ENCODE results near the gene STX2. TPM values are rescaled to one million over a fixed set of nuclear protein-coding genes. Genes with fewer than 3 reads are reported as not detected.
"Not testable (repeated sequence)": the region's sequence is repeated elsewhere in the genome, so short reads cannot be mapped to it uniquely, and the experiment has no call there.

The STX2 gene
- total RNA-seq, 6 experiments from 2014 or later = 31.4 to 39.4 (median 34.5) TPM

DNA sequence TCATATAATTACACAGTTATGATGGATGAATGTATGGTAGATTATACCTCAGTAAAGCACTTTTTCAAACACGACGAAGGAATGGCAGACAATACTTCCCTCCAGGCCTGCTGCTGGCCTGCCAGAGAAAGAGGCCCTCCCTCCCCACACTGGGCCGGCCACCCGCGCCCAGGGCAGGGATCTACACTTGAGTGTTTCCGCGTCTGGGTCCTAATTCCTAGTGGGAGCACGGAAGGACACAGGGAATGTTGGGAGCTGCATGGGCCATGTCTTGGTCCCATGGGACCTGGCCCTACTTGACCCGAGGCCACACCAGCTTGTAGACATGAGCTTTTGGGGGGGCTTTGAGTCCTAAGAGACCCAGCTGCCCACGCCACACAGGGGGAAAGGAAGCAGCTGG lies 52.0 kb downstream of the STX2 start:
- no peak overlapping the region for H3K27ac Mint-ChIP-seq
- H3K4me3 Mint-ChIP-seq = no peak overlapping the region
- H3K9me3 Mint-ChIP-seq = peaks cover 7% of the 10 kb centered on the region
- peaks cover 2% of the 10 kb centered on the region for H3K27me3 Mint-ChIP-seq (ENCODE audit: insufficient read depth)
- no peak for DNase-seq
- H3K4me1 Mint-ChIP-seq (ENCODE audit: low read depth) = no peaks in the 10 kb centered on the region
- TF ChIP-seq, protein P1, sequence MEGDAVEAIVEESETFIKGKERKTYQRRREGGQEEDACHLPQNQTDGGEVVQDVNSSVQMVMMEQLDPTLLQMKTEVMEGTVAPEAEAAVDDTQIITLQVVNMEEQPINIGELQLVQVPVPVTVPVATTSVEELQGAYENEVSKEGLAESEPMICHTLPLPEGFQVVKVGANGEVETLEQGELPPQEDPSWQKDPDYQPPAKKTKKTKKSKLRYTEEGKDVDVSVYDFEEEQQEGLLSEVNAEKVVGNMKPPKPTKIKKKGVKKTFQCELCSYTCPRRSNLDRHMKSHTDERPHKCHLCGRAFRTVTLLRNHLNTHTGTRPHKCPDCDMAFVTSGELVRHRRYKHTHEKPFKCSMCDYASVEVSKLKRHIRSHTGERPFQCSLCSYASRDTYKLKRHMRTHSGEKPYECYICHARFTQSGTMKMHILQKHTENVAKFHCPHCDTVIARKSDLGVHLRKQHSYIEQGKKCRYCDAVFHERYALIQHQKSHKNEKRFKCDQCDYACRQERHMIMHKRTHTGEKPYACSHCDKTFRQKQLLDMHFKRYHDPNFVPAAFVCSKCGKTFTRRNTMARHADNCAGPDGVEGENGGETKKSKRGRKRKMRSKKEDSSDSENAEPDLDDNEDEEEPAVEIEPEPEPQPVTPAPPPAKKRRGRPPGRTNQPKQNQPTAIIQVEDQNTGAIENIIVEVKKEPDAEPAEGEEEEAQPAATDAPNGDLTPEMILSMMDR (IDR thresholded peaks at IDR 0.05) = no peak
- H3K36me3 Mint-ChIP-seq (ENCODE audit: low read depth) = peaks cover 33% of the 10 kb centered on the region

DNA sequence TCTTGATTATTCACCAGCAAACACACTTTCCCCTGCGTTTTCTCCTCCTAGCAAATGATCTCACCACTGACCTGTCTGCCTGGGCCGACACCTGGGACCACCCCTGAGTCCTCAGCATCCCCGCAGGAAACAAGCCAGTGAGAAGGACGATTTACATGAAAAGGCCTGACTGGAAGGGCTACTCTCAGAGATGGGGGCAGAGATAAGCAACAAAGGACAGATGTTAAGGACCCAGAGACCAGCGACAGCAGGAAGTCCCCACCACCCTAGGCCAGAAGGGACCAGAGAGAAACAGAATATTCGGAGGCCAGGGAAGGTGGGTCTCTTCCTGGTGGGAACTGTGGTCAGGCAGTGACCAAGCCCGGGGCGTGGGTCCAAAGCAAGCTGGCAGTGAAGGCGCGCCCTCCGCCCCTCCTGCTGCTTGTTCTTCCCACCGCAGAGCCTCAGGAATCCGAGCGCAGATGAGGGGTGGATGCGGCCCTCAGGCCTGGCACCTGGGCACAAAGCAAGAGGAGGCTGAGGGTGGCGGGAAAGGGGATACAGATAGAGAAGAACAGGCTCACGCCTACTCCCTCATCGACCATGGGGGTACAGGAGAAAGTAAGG lies 55.8 kb downstream of the STX2 start:
- peaks cover 7% of the 10 kb centered on the region for H3K9me3 Mint-ChIP-seq
- H3K4me1 Mint-ChIP-seq (ENCODE audit: low read depth) = no peaks in the 10 kb centered on the region
- TF ChIP-seq, protein P1 (IDR thresholded peaks at IDR 0.05) = no peak
- peaks cover 3% of the 10 kb centered on the region for H3K27me3 Mint-ChIP-seq (ENCODE audit: insufficient read depth)
- peaks cover 32% of the 10 kb centered on the region for H3K36me3 Mint-ChIP-seq (ENCODE audit: low read depth)
- no peak overlapping the region for H3K27ac Mint-ChIP-seq
- DNase-seq = no peak
- H3K4me3 Mint-ChIP-seq = no peak overlapping the region

- not testable (repeated sequence) for H3K4me1 Mint-ChIP-seq (ENCODE audit: low read depth); H3K4me3 Mint-ChIP-seq; H3K9me3 Mint-ChIP-seq; H3K27ac Mint-ChIP-seq; DNase-seq; H3K27me3 Mint-ChIP-seq (ENCODE audit: insufficient read depth)
- H3K36me3 Mint-ChIP-seq (ENCODE audit: low read depth) = peaks cover 23% of the 10 kb centered on the region
Observed at GRCh38 chr12:130782245-130782644, 56.8 kb downstream of the STX2 start.

DNA sequence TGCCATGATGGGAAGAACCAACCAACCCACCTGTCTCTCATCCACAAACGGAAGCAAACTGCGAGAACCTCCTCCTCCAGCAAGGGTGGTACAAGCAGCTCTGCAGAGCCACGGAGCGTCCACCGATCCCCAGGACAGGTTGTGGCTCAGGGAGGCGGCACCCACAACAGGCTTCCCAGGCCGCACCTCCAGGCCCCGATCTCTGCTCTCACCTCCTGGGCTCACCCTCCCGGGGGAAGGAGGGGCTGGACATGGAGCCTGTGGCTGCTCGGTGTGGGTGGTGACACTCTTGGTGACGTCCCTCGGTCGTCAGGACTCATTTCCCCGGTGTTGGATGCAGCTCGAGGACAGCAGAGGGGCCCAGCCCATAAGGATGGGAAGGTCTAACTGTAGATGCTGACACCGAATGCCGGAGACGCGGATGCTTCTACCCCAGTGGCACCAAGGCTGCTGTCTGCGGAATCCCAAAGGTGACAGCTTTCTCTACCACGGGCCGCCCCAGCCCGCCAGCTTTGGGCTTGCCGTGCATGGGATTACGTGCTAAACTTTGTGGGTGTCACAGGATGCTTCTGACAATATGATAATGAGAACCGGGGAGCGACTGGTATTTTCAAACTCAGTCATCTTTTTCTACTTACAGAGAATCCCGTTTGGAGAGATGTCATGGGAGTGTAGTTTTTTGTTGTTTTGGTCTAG lies 58.0 kb downstream of the STX2 start:
- peaks cover 3% of the 10 kb centered on the region for H3K27me3 Mint-ChIP-seq (ENCODE audit: insufficient read depth)

DNA sequence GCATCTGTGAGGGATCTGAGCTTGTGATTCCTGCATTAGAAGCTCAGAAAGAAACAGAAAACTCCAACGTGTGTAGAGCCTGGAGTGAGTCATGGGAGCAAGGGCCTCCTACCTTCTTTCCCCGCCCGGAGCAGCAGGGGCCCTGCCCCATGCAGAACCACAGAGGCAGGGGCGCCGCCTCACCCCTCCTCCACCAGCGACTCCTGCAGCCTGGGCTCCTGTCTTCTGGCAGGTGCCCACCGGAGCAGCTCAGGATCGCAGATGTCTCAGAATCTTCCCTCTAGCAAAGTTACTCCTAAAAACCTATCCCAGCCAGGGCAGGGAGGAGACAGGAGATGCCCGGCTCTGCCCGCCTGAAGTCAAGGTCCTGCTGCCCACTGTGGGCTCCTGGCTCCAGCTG lies 58.7 kb downstream of the STX2 start:
- peaks cover 6% of the 10 kb centered on the region for H3K27me3 Mint-ChIP-seq (ENCODE audit: insufficient read depth)
- TF ChIP-seq, protein P1 (IDR thresholded peaks at IDR 0.05) = no peak
- H3K4me3 Mint-ChIP-seq = no peak overlapping the region
- H3K9me3 Mint-ChIP-seq = peaks cover 6% of the 10 kb centered on the region
- H3K4me1 Mint-ChIP-seq (ENCODE audit: low read depth) = peaks cover 23% of the 10 kb centered on the region
- DNase-seq = no peak
- peaks cover 22% of the 10 kb centered on the region for H3K36me3 Mint-ChIP-seq (ENCODE audit: low read depth)
- H3K27ac Mint-ChIP-seq = no peak overlapping the region

More for the DNA sequence above, 58.0 kb downstream of the STX2 start:
- no peak for DNase-seq
- no peak overlapping the region for H3K27ac Mint-ChIP-seq
- H3K4me1 Mint-ChIP-seq (ENCODE audit: low read depth) = peaks cover 16% of the 10 kb centered on the region
- no peak overlapping the region for H3K4me3 Mint-ChIP-seq
- H3K36me3 Mint-ChIP-seq (ENCODE audit: low read depth) = peaks cover 23% of the 10 kb centered on the region
- peaks cover 7% of the 10 kb centered on the region for H3K9me3 Mint-ChIP-seq
- TF ChIP-seq, protein P1 (IDR thresholded peaks at IDR 0.05) = no peak

DNA sequence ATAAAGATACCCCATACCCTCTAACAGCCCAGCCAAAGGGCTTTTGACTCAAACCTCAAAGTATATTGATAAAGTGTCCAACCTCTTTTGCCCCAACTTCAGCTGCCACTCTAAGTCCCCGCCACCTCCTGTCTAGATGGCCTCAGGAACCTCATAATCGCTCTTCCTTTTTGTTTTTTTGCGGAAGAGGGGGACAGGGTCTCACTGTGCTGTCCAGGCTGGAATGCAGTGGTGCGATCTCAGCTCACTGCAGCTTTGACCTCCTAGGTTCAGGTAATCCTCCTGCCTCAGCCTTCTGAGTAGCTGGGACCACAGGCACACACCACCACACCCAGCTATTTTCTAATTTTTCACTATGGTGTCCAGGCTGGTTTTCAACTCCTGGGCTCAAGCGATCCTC lies 60.3 kb downstream of the STX2 start:
- peaks cover 8% of the 10 kb centered on the region for H3K27me3 Mint-ChIP-seq (ENCODE audit: insufficient read depth)
- H3K4me3 Mint-ChIP-seq = no peak overlapping the region
- DNase-seq = no peak
- TF ChIP-seq, protein P1 (IDR thresholded peaks at IDR 0.05) = no peak
- peaks cover 9% of the 10 kb centered on the region; the same call in 1 of the 2 replicates for H3K36me3 Mint-ChIP-seq (ENCODE audit: low read depth)
- H3K4me1 Mint-ChIP-seq (ENCODE audit: low read depth) = peaks cover 24% of the 10 kb centered on the region
- no peaks in the 10 kb centered on the region for H3K9me3 Mint-ChIP-seq
- no peak overlapping the region for H3K27ac Mint-ChIP-seq
